HepG2 (cell line): Measurements from ENCODE around the gene MEIOC.

Source experiments
- ARNT2 ChIP-seq: sonication (generic); formaldehyde crosslinking; IDR thresholded peaks from 2 replicates; pipeline ENCODE4 v1.8.0; 2022; ENCODE audit warnings: mild to moderate bottlenecking, low read depth, missing genetic modification reagents, moderate library complexity
- ATF7 ChIP-seq, 2 experiments: fragments of 450-650 bp in 1 of 2; sonication (generic) in 1 of 2; formaldehyde crosslinking in 1 of 2; IDR thresholded peaks; 2 replicates each; pipeline versions ENCODE4 v1.4.0 to v1.6.1; 2016 to 2020; ENCODE audit warnings: antibody characterized with exemption in 1 of 2, mild to moderate bottlenecking in 1 of 2, missing genetic modification reagents in 1 of 2
- FIP1L1 ChIP-seq: fragments of 200-400 bp; formaldehyde crosslinking; IDR thresholded peaks from 2 replicates; pipeline ENCODE4 v1.6.1; 2018; ENCODE audit warnings: low read depth, mild to moderate bottlenecking, low read length, moderate library complexity, borderline replicate concordance; ENCODE audit not compliant: insufficient read depth
- KDM5B ChIP-seq: sonication (generic); formaldehyde crosslinking; IDR thresholded peaks from 2 replicates; pipeline ENCODE4 v1.4.0; 2020; ENCODE audit warnings: missing genetic modification reagents, mild to moderate bottlenecking, borderline replicate concordance
- POLR2A ChIP-seq, 2 experiments: IDR thresholded peaks; 2 replicates each; pipeline ENCODE4 v1.6.1; 2011; ENCODE audit warnings: low read depth in 2 of 2, low read length in 2 of 2, mild to moderate bottlenecking in 1 of 2, moderate library complexity in 1 of 2; ENCODE audit not compliant: insufficient read depth in 1 of 2
- RBAK ChIP-seq: sonication (generic); formaldehyde crosslinking; IDR thresholded peaks from 2 replicates; pipeline ENCODE4 v1.5.1; 2020; ENCODE audit warnings: mild to moderate bottlenecking, missing genetic modification reagents
- RELA ChIP-seq: sonication (generic); formaldehyde crosslinking; IDR thresholded peaks from 2 replicates; pipeline ENCODE4 v1.4.0; 2020; ENCODE audit warnings: missing genetic modification reagents
- RFX5 ChIP-seq: IDR thresholded peaks from 2 replicates; pipeline ENCODE4 v1.6.1; 2011; ENCODE audit warnings: low read depth, low read length, improper control_type of control experiment
- TOE1 ChIP-seq: sonication (generic); formaldehyde crosslinking; IDR thresholded peaks from 2 replicates; pipeline ENCODE4 v1.4.0; 2020; ENCODE audit warnings: mild to moderate bottlenecking, missing genetic modification reagents
- TP53 ChIP-seq: sonication (generic); formaldehyde crosslinking; conservative IDR thresholded peaks from 2 replicates; pipeline ENCODE4 v1.4.0; 2020; ENCODE audit warnings: missing genetic modification reagents
- ZBTB7A ChIP-seq: sonication (generic); formaldehyde crosslinking; IDR thresholded peaks from 2 replicates; pipeline ENCODE4 v1.8.0; 2022; ENCODE audit warnings: mild to moderate bottlenecking, missing genetic modification reagents
- ZNF768 ChIP-seq: sonication (generic); formaldehyde crosslinking; IDR thresholded peaks from 2 replicates; pipeline ENCODE4 v1.4.0; 2020; ENCODE audit warnings: missing genetic modification reagents
- TF ChIP-seq, protein P1 (sequence below): sonication (generic); formaldehyde crosslinking; IDR thresholded peaks from 2 replicates; pipeline ENCODE4 v1.5.0; 2020; ENCODE audit warnings: mild to moderate bottlenecking, missing genetic modification reagents, moderate library complexity
- TF ChIP-seq, protein P2 (sequence below): sonication (generic); formaldehyde crosslinking; IDR thresholded peaks from 2 replicates; pipeline ENCODE4 v1.5.1; 2020; ENCODE audit warnings: mild to moderate bottlenecking, missing genetic modification reagents

DNA sequence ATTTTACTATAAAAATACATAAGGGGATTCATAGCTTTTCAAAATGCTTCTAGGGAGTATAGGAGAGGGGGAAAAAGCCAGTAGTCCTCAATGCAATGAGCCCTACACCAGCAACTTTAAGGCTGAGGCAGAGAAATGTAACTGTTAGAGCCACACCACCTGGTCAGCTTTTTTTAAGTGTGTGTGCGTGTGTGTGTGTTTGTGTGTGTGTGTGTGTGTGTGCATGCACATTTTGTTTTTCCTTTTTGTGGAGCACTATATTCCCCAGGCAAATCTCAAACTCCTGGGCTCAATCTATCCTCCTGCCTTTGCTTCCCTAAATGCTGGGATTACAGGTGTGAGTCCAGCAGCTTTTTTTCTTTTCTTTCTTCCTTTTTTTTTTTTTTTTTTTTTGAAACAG lies 2.3 kb upstream of the MEIOC start:
- TF ChIP-seq TP53 (CRISPR knock-in tag) = no peak
- TF ChIP-seq ATF7 (IDR thresholded peaks at IDR 0.05) = no peak
- no peak for TF ChIP-seq ATF7 (CRISPR knock-in tag; IDR thresholded peaks at IDR 0.05)
- no peak for TF ChIP-seq RFX5
- no peak for TF ChIP-seq ARNT2
- TF ChIP-seq ZBTB7A (CRISPR knock-in tag) = no peak
- TF ChIP-seq, protein P1, sequence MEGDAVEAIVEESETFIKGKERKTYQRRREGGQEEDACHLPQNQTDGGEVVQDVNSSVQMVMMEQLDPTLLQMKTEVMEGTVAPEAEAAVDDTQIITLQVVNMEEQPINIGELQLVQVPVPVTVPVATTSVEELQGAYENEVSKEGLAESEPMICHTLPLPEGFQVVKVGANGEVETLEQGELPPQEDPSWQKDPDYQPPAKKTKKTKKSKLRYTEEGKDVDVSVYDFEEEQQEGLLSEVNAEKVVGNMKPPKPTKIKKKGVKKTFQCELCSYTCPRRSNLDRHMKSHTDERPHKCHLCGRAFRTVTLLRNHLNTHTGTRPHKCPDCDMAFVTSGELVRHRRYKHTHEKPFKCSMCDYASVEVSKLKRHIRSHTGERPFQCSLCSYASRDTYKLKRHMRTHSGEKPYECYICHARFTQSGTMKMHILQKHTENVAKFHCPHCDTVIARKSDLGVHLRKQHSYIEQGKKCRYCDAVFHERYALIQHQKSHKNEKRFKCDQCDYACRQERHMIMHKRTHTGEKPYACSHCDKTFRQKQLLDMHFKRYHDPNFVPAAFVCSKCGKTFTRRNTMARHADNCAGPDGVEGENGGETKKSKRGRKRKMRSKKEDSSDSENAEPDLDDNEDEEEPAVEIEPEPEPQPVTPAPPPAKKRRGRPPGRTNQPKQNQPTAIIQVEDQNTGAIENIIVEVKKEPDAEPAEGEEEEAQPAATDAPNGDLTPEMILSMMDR (CRISPR knock-in tag) = no peak
- TF ChIP-seq, protein P2, sequence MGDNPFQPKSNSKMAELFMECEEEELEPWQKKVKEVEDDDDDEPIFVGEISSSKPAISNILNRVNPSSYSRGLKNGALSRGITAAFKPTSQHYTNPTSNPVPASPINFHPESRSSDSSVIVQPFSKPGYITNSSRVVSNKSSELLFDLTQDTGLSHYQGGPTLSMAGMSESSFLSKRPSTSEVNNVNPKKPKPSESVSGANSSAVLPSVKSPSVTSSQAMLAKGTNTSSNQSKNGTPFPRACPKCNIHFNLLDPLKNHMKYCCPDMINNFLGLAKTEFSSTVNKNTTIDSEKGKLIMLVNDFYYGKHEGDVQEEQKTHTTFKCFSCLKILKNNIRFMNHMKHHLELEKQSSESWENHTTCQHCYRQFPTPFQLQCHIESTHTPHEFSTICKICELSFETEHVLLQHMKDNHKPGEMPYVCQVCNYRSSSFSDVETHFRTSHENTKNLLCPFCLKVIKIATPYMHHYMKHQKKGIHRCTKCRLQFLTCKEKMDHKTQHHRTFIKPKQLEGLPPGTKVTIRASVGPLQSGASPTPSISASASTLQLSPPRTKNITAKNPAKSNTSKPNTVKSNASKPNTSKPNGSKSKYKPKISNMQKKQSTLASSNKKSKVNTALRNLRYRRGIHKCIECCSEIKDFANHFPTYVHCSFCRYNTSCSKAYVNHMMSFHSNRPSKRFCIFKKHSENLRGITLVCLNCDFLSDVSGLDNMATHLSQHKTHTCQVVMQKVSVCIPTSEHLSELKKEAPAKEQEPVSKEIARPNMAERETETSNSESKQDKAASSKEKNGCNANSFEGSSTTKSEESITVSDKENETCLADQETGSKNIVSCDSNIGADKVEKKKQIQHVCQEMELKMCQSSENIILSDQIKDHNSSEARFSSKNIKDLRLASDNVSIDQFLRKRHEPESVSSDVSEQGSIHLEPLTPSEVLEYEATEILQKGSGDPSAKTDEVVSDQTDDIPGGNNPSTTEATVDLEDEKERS = no peak
- TF ChIP-seq POLR2A (IDR thresholded peaks at IDR 0.05; ENCODE audit: insufficient read depth in 1 of 2, low read depth in 2 of 2, low read length in 2 of 2) = no peak
- no peak for TF ChIP-seq RELA (CRISPR knock-in tag)
- no peak for TF ChIP-seq ZNF768
- TF ChIP-seq RBAK = no peak
- TF ChIP-seq KDM5B (CRISPR knock-in tag) = no peak
- no peak for TF ChIP-seq FIP1L1
- TF ChIP-seq TOE1 = no peak
